GM13977 (cell line): Measurements from ENCODE around the gene ZIC1.

Source experiments
- DNase-seq: peaks from one replicate; pipeline ENCODE4 v3.0.0; 2012; ENCODE audit warnings: low spot score
- CTCF ChIP-seq: IDR thresholded peaks from 2 replicates; pipeline ENCODE4 v1.5.1; 2012; ENCODE audit warnings: mild to moderate bottlenecking, control low read depth; ENCODE audit not compliant: insufficient read depth; ENCODE audit errors: extremely low read depth, missing control alignments
- in situ Hi-C: fragments of 300-500 bp; cut with MboI; formaldehyde crosslinking; loops from one replicate; pipeline ENCODE4 v1.12.0; 2022; ENCODE audit warnings: low sequenced_read_pairs, low pct_unique_long_range_greater_than_20kb, mixed read lengths, inconsistent platforms; ENCODE audit not compliant: unreplicated experiment

ZIC1 gene

GRCh38 chr3:147416931-147417330 lies 7.8 kb downstream of the ZIC1 start:
- TF ChIP-seq CTCF = no peak
- in situ Hi-C loops = no loop called here
- DNase-seq = no peak

GRCh38 chr3:147417551-147418295 lies 8.6 kb downstream of the ZIC1 start:
- in situ Hi-C loops = no loop called here
- peak; percentile 10 for DNase-seq
- no peak for TF ChIP-seq CTCF

- DNase-seq = peak; percentile 6
- in situ Hi-C loops = no loop called here
- TF ChIP-seq CTCF = no peak
These were observed 9.2 kb downstream of the ZIC1 start for GRCh38 chr3:147418371-147418781.

- peak; percentile 21 for DNase-seq
- in situ Hi-C loops = no loop called here
- no peak for TF ChIP-seq CTCF
These were observed 9.9 kb downstream of the ZIC1 start for GRCh38 chr3:147418808-147419701.

GRCh38 chr3:147419781-147420224 lies 10.6 kb downstream of the ZIC1 start:
- peak; percentile 12 for DNase-seq
- in situ Hi-C loops = no loop called here
- no peak for TF ChIP-seq CTCF

- in situ Hi-C loops = no loop called here
- TF ChIP-seq CTCF = no peak
- DNase-seq = peak; percentile 12
These were observed 11.4 kb downstream of the ZIC1 start for GRCh38 chr3:147420353-147421183.
